H1 (cell line): ENCODE data around the gene COL6A3. TPM values are rescaled to one million over a fixed set of nuclear protein-coding genes. Genes with fewer than 3 reads are reported as not detected.

ENCODE experiments used
- CHD1 ChIP-seq: IDR thresholded peaks from 2 replicates; pipeline ENCODE4 v1.6.1; 2012; ENCODE audit warnings: low read depth, low read length, improper control_type of control experiment
- CTCF ChIP-seq, 3 experiments: IDR thresholded peaks; 1 replicate in 2 of 3; 2 replicates in 1 of 3; pipeline versions ENCODE4 v1.5.1 to v1.6.1; 2011; ENCODE audit warnings: low read length in 3 of 3, mild to moderate bottlenecking in 3 of 3, inconsistent platforms in 2 of 3, low read depth in 1 of 3, moderate library complexity in 1 of 3; ENCODE audit not compliant: insufficient read depth in 1 of 3; ENCODE audit errors: control extremely low read depth in 1 of 3
- USF2 ChIP-seq: IDR thresholded peaks from 2 replicates; pipeline ENCODE4 v1.6.1; 2011; ENCODE audit warnings: low read length, improper control_type of control experiment
- YY1 ChIP-seq: IDR thresholded peaks from 2 replicates; pipeline ENCODE4 v1.6.1; 2011; ENCODE audit warnings: low read depth, mild to moderate bottlenecking, low read length
- polyA plus RNA-seq, 7 experiments: library from polyadenylated mRNA; depleted of rRNA in 3 of 7; stranded (reverse) in 5 of 7; unstranded in 2 of 7; fragments of >200 nt in 5 of 7; fragments of 200-250 nt in 2 of 7; gene quantifications; 1 replicate in 5 of 7; 2 replicates in 1 of 7; 4 replicates in 1 of 7; pipeline versions ENCODE4 v1.2.1 to v1.2.3, GENCODE V29; 2011 to 2013; ENCODE audit warnings: missing spikeins in 2 of 7, mixed read lengths in 2 of 7
- total RNA-seq: library from RNA; stranded (reverse); fragmentation: NEBNext Ultra II Directional; extraction: Animal tissue kit (Norgen Biotek cat#: 25700); gene quantifications from 2 replicates; pipeline ENCODE4 v1.2.1, GENCODE V29; 2021

The COL6A3 gene
- total and polyA plus RNA-seq, 2 of the 8 experiments (the other 6 are each of a cell fraction or from before 2014, with no cell fraction given), result 1.2 to 3.4 TPM

GRCh38 chr2:237287872-237288271 is 126.1 kb downstream of the COL6A3 start (continued):
- TF ChIP-seq CHD1, result no peak
- TF ChIP-seq USF2, result no peak
- no peak for TF ChIP-seq YY1
- TF ChIP-seq CTCF (IDR thresholded peaks at IDR 0.05; ENCODE audit: control extremely low read depth in 1 of 3, insufficient read depth in 1 of 3, low read depth in 1 of 3, low read length in 3 of 3), result no peak
